ENCODE measurements around the gene KPNA6. TPM values are rescaled to one million over a fixed set of nuclear protein-coding genes. Genes with fewer than 3 reads are reported as not detected.
"Not testable (repeated sequence)": the region's sequence is repeated elsewhere in the genome, so short reads cannot be mapped to it uniquely, and the experiment has no call there.

KPNA6 gene
- total RNA-seq, 2 experiments from 2014 or later: 19.5 to 36.3 TPM

GRCh38 chr1:32151319-32151787 lies 43.5 kb downstream of the KPNA6 start:
- TF ChIP-seq EZH2phosphoT487 (IDR thresholded peaks at IDR 0.05; ENCODE audit: borderline replicate concordance, low read depth, low read length) (no peak), CTCF (conservative IDR thresholded peaks at IDR 0.05; ENCODE audit: low read length) (no peak)
- no peaks in the 10 kb centered on the region for H3K4me1 ChIP-seq (ENCODE audit: insufficient read depth, low read length, poor library complexity, severe bottlenecking)
- peaks cover 49% of the 10 kb centered on the region for H3K79me2 ChIP-seq (ENCODE audit: insufficient read depth, low read depth, low read length)
- DNase-seq (ENCODE audit: low spot score): no peak
- no peaks in the 10 kb centered on the region for H4K20me1 ChIP-seq (ENCODE audit: insufficient read depth, low read length)
- peaks cover 18% of the 10 kb centered on the region for H3K9me3 ChIP-seq (ENCODE audit: low read length)
- H3K4me3 ChIP-seq (ENCODE audit: low read depth, low read length, poor library complexity, severe bottlenecking): no peak overlapping the region
- BruUV-seq (replicated peaks): no TSS peak
- ChIA-PET CTCF (ENCODE audit: unreplicated experiment) (no interaction called here), POLR2A (no interaction called here)
- intact Hi-C loops (cut with micrococcal nuclease; ENCODE audit: unreplicated experiment): no loop called here
- H3K27ac ChIP-seq (ENCODE audit: low read depth, low read length, poor library complexity, severe bottlenecking): no peak overlapping the region
- H3K9me2 ChIP-seq (ENCODE audit: insufficient read depth, low read length): no peaks in the 10 kb centered on the region
- no peak overlapping the region for H2AFZ ChIP-seq (ENCODE audit: low read length)
- H3K4me2 ChIP-seq (ENCODE audit: low read length): no peak overlapping the region
- H3K36me3 ChIP-seq (ENCODE audit: insufficient read depth, low read length): peaks cover 45% of the 10 kb centered on the region

GRCh38 chr1:32159189-32159588 lies 51.3 kb downstream of the KPNA6 start:
- H3K27ac ChIP-seq (ENCODE audit: low read depth, low read length, poor library complexity, severe bottlenecking): no peak overlapping the region
- no peak overlapping the region for H3K4me2 ChIP-seq (ENCODE audit: low read length)
- no peaks in the 10 kb centered on the region for H4K20me1 ChIP-seq (ENCODE audit: insufficient read depth, low read length)
- POLR2A ChIA-PET: interaction anchor here (0.6 to 1.0 kb wide), 2 partner anchors 37 to 156 kb away, joined by 3 to 4 read pairs; no protein-coding TSS in a partner anchor
- H3K4me1 ChIP-seq (ENCODE audit: insufficient read depth, low read length, poor library complexity, severe bottlenecking): no peaks in the 10 kb centered on the region
- no TSS peak for BruUV-seq (replicated peaks)
- TF ChIP-seq EZH2phosphoT487 (IDR thresholded peaks at IDR 0.05; ENCODE audit: borderline replicate concordance, low read depth, low read length): no peak
- H3K4me3 ChIP-seq (ENCODE audit: low read depth, low read length, poor library complexity, severe bottlenecking): no peak overlapping the region
- DNase-seq (ENCODE audit: low spot score): no peak
- no peaks in the 10 kb centered on the region for H3K9me3 ChIP-seq (ENCODE audit: low read length)
- no peaks in the 10 kb centered on the region for H3K79me2 ChIP-seq (ENCODE audit: insufficient read depth, low read depth, low read length)
- H3K9me2 ChIP-seq (ENCODE audit: insufficient read depth, low read length): no peaks in the 10 kb centered on the region
- CTCF ChIA-PET (ENCODE audit: unreplicated experiment): no interaction called here
- intact Hi-C loops (cut with micrococcal nuclease; ENCODE audit: unreplicated experiment): no loop called here
- no peak overlapping the region for H2AFZ ChIP-seq (ENCODE audit: low read length)
- H3K36me3 ChIP-seq (ENCODE audit: insufficient read depth, low read length): peaks cover 87% of the 10 kb centered on the region

- no peak for TF ChIP-seq EZH2phosphoT487 (IDR thresholded peaks at IDR 0.05; ENCODE audit: borderline replicate concordance, low read depth, low read length)
- no peak for TF ChIP-seq CTCF (conservative IDR thresholded peaks at IDR 0.05; ENCODE audit: low read length)
- no peak for DNase-seq (ENCODE audit: low spot score)
- no peaks in the 10 kb centered on the region for H3K9me3 ChIP-seq (ENCODE audit: low read length)
- no peak overlapping the region for H3K4me2 ChIP-seq (ENCODE audit: low read length)
- ChIA-PET POLR2A (interaction anchor here (1.0 kb wide), 1 partner anchor 16 kb away, joined by 3 read pairs; the partner anchor contains the start of gene TXLNA), CTCF (ENCODE audit: unreplicated experiment) (no interaction called here)
- no peak overlapping the region for H3K4me3 ChIP-seq (ENCODE audit: low read depth, low read length, poor library complexity, severe bottlenecking)
- intact Hi-C loops (cut with micrococcal nuclease; ENCODE audit: unreplicated experiment): no loop called here
- peaks cover 80% of the 10 kb centered on the region for H3K36me3 ChIP-seq (ENCODE audit: insufficient read depth, low read length)
- H3K4me1 ChIP-seq (ENCODE audit: insufficient read depth, low read length, poor library complexity, severe bottlenecking): no peaks in the 10 kb centered on the region
- H2AFZ ChIP-seq (ENCODE audit: low read length): no peak overlapping the region
- H4K20me1 ChIP-seq (ENCODE audit: insufficient read depth, low read length): no peaks in the 10 kb centered on the region
- no peaks in the 10 kb centered on the region for H3K9me2 ChIP-seq (ENCODE audit: insufficient read depth, low read length)
- H3K27ac ChIP-seq (ENCODE audit: low read depth, low read length, poor library complexity, severe bottlenecking): no peak overlapping the region
- H3K79me2 ChIP-seq (ENCODE audit: insufficient read depth, low read depth, low read length): no peaks in the 10 kb centered on the region
- no TSS peak for BruUV-seq (replicated peaks)
Observed at GRCh38 chr1:32163405-32163804, 55.5 kb downstream of the KPNA6 start.

GRCh38 chr1:32165633-32166032 lies 57.8 kb downstream of the KPNA6 start:
- peaks cover 78% of the 10 kb centered on the region for H3K36me3 ChIP-seq (ENCODE audit: insufficient read depth, low read length)

More at GRCh38 chr1:32165633-32166032, 57.8 kb downstream of the KPNA6 start:
- BruUV-seq (replicated peaks); POLR2A ChIA-PET; H3K9me3 ChIP-seq (ENCODE audit: low read length); H3K9me2 ChIP-seq (ENCODE audit: insufficient read depth, low read length); H3K4me2 ChIP-seq (ENCODE audit: low read length); H2AFZ ChIP-seq (ENCODE audit: low read length); CTCF ChIA-PET (ENCODE audit: unreplicated experiment); H4K20me1 ChIP-seq (ENCODE audit: insufficient read depth, low read length); H3K4me3 ChIP-seq (ENCODE audit: low read depth, low read length, poor library complexity, severe bottlenecking); H3K4me1 ChIP-seq (ENCODE audit: insufficient read depth, low read length, poor library complexity, severe bottlenecking); H3K79me2 ChIP-seq (ENCODE audit: insufficient read depth, low read depth, low read length); intact Hi-C loops (cut with micrococcal nuclease; ENCODE audit: unreplicated experiment); H3K27ac ChIP-seq (ENCODE audit: low read depth, low read length, poor library complexity, severe bottlenecking); DNase-seq (ENCODE audit: low spot score): not testable (repeated sequence)
